BLaER1 treated with 17β-estradiol and CSF1 and Interleukin-3, amounts not matched to agents 10 nM and 100 nM (cell line): ENCODE results near the gene DOCK1.

Source experiments
- H3K27ac ChIP-seq, 11 experiments: shearing (Covaris generic); formaldehyde crosslinking; 2 replicates each; pipeline ENCODE4 v1.8.1; 2022
- H3K27me3 ChIP-seq, 11 experiments: shearing (Covaris generic); formaldehyde crosslinking; 2 replicates each; pipeline ENCODE4 v1.8.1; 2022
- H3K36me3 ChIP-seq, 11 experiments: shearing (Covaris generic); formaldehyde crosslinking; 2 replicates each; pipeline ENCODE4 v1.8.1; 2022
- H3K4me1 ChIP-seq, 10 experiments: shearing (Covaris generic); formaldehyde crosslinking; 2 replicates each; pipeline ENCODE4 v1.8.1; 2022
- H3K4me2 ChIP-seq, 11 experiments: shearing (Covaris generic); formaldehyde crosslinking; 2 replicates each; pipeline ENCODE4 v1.8.1; 2022
- H3K4me3 ChIP-seq, 10 experiments: shearing (Covaris generic); formaldehyde crosslinking; 2 replicates each; pipeline ENCODE4 v1.8.1; 2022
- H3K9ac ChIP-seq, 11 experiments: shearing (Covaris generic); formaldehyde crosslinking; 2 replicates each; pipeline ENCODE4 v1.8.1; 2022
- H3K9me3 ChIP-seq, 11 experiments: shearing (Covaris generic); formaldehyde crosslinking; replicated peaks in 1 of 11; 2 replicates each; pipeline ENCODE4 v1.8.1; 2022
- H4K20me1 ChIP-seq, 11 experiments: shearing (Covaris generic); formaldehyde crosslinking; 2 replicates each; pipeline ENCODE4 v1.8.1; 2022
- Cebpa-rat ChIP-seq, 11 experiments: shearing (Covaris generic); IDR thresholded peaks; 2 replicates each; pipeline ENCODE4 v1.8.1; 2022

The DOCK1 gene

DNA sequence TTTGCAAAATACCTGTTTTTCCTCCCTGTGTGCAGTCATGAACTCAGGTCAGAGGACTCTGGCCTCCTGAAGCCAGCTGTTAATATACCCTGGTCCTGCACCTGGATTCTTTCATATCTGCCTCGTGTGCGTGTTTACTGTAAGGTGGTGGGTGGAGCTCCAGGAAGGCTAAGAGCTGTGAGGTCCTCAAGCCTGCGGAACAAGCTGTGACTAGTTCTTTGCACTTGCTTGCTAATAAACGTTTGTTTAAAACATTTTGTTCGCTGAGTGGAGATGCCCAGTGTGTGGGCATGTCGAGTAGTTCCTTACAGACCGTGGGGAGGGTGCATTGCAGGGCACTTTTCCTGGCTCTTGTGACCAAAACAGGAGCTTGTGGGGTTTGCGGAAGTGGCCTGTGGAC is 139.0 kb downstream of the DOCK1 start:
- H4K20me1 ChIP-seq: no peaks in the 10 kb centered on the region
- H3K27ac ChIP-seq: no peak overlapping the region
- no peak for TF ChIP-seq Cebpa-rat (IDR thresholded peaks at IDR 0.05)
- no peak overlapping the region for H3K9ac ChIP-seq
- H3K4me2 ChIP-seq: no peak overlapping the region
- H3K27me3 ChIP-seq: no peaks in the 10 kb centered on the region
- H3K4me3 ChIP-seq: no peak overlapping the region
- H3K36me3 ChIP-seq: no peaks in the 10 kb centered on the region
- no peaks in the 10 kb centered on the region for H3K9me3 ChIP-seq
- no peaks in the 10 kb centered on the region for H3K4me1 ChIP-seq

DNA sequence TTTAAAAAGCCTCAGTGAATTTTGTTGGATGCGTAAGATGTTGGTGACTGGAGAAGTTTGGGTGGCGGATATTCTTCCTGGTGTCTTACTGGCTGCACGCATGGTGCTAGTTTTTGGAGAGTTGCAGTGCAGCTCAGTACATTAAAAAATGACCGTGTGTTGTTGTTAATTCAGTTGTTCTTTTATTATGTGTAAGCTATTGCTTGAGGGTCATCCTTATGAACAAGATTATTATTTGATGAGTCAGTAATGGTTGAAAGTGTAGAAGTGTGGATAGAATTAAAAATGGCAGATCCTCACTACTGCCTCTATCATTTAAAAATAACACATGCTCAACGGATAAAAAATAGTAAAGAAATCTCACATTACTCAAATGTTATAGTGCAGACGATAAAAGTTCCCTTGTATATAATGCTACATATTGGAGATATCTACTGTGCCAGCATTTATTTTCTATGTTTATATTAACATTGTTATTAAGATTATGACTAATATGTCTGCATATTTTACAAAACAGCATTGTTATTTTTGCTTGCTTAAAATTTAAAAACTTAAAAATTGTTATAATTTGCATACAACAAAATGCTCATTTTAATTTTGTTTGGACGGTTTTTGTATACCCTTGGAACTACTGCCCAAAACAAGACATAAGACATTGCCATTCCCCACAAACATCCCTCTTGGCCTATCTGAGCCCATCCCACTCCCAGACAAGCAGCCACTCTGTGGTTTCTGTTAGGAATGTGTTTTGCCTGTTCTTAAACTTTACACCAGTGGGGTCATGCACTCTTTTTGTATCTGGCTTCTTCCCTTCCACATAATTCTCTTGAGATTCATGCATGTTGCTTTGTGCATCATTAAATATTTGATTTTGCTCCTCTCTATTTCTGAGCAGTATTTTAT is 142.0 kb downstream of the DOCK1 start:
- Histone ChIP-seq H3K36me3 (no peaks in the 10 kb centered on the region), H3K4me1 (no peaks in the 10 kb centered on the region), H4K20me1 (no peaks in the 10 kb centered on the region), H3K9me3 (no peaks in the 10 kb centered on the region), H3K27ac (no peak overlapping the region), H3K9ac (no peak overlapping the region), H3K4me2 (no peak overlapping the region), H3K27me3 (no peaks in the 10 kb centered on the region), H3K4me3 (no peak overlapping the region)
- no peak for TF ChIP-seq Cebpa-rat (IDR thresholded peaks at IDR 0.05)

DNA sequence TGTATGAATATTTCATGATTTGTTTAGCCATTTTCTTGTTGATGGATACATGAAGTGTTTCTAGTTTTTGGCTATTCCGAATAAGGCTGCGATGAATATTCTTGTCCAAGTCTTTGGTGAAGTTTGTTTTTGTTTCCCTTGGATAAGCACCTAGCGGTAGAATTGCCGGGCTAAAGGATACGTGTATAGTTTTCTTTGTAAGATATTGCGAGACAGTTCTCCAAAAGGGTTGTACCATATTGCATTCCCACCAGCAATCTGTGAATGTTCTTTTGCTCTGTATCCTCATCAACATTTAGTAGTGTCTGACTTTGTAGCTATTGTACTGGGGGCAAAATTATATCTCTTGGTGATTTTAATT is 142.6 kb downstream of the DOCK1 start:
- no peaks in the 10 kb centered on the region for H4K20me1 ChIP-seq
- H3K4me2 ChIP-seq: no peak overlapping the region
- no peak overlapping the region for H3K27ac ChIP-seq
- no peaks in the 10 kb centered on the region for H3K4me1 ChIP-seq
- H3K9me3 ChIP-seq: no peaks in the 10 kb centered on the region
- no peak overlapping the region for H3K4me3 ChIP-seq
- no peaks in the 10 kb centered on the region for H3K36me3 ChIP-seq
- H3K27me3 ChIP-seq: no peaks in the 10 kb centered on the region
- no peak for TF ChIP-seq Cebpa-rat (IDR thresholded peaks at IDR 0.05)
- no peak overlapping the region for H3K9ac ChIP-seq

DNA sequence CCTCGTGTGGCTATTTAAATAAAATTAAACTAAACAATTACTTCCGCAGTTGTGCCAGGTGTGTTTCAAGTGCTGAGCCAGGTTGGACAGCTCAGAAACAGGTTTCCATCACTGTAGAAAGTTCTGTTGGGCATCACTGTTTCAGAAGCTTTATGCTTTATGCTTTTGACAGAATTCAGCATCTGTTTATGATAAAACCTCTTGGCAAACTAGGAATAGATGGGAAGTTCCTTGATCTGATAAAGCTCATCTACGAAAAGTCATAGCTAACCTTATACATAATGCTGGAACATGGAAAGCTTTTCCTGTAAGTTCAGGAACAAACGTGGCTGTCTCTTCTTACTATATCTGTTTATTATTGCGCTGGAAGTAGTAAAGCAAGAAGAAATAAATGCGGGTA is 143.4 kb downstream of the DOCK1 start:
- Histone ChIP-seq H3K4me2 (no peak overlapping the region), H3K27me3 (no peaks in the 10 kb centered on the region), H4K20me1 (no peaks in the 10 kb centered on the region), H3K4me3 (no peak overlapping the region), H3K9me3 (no peaks in the 10 kb centered on the region), H3K36me3 (no peaks in the 10 kb centered on the region), H3K27ac (no peak overlapping the region), H3K4me1 (peaks cover 0 to under 1% (median 0%) of the 10 kb centered on the region in 10 experiments; a peak in 2 of 20 replicates), H3K9ac (no peak overlapping the region)
- TF ChIP-seq Cebpa-rat (IDR thresholded peaks at IDR 0.05): no peak

DNA sequence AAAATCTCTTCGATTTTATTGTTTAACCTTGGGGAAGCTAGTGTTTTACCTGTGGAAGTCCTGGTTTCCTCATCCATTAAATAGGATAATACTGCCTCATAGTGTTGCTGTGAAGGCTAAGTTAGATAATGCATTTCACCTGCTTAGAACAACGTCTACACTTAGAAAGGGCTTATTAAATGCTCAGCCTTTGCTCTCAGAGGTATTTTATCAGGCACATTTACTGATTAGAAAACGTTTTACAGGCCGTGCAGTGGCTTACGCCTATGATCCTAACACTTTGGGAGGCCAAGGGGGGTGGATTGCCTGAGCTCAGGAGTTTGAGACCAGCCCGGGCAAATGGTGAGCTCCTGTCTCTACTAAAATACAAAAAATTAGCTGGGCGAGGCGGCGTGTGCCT is 146.8 kb downstream of the DOCK1 start:
- Histone ChIP-seq H3K4me3 (no peak overlapping the region), H3K36me3 (no peaks in the 10 kb centered on the region), H3K27ac (no peak overlapping the region)

DNA sequence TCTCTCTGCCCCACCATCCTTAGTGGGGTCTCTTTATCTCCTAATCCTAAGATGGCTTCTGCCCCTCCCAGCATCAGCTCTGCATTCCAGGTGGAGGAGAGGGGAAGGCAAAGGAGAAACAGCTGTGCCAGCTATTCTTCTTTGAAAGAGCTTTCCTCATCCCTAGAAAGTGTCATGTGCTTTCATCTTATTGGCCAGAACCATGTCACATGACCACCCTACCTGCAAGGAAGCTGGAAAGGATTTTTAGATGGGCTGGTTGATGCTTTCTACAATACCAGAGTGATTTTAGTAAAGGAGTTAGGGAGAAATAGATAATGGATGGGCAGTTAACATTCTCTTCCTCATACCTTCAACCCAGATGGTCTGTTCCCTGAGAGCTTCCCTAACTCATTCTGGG is 150.0 kb downstream of the DOCK1 start:
- H3K27me3 ChIP-seq: no peaks in the 10 kb centered on the region
- H3K36me3 ChIP-seq: no peaks in the 10 kb centered on the region
- no peak overlapping the region for H3K4me3 ChIP-seq
- no peak overlapping the region for H3K4me2 ChIP-seq
- peaks cover 0 to 9% (median 7%) of the 10 kb centered on the region in 10 experiments; a peak in 11 of 20 replicates for H3K4me1 ChIP-seq
- peaks cover 5 to 25% (median 11%) of the 10 kb centered on the region in 11 experiments; a peak in 17 of 22 replicates for H3K9me3 ChIP-seq
- no peak overlapping the region for H3K27ac ChIP-seq
- H3K9ac ChIP-seq: no peak overlapping the region
- no peaks in the 10 kb centered on the region for H4K20me1 ChIP-seq
- no peak for TF ChIP-seq Cebpa-rat (IDR thresholded peaks at IDR 0.05)

More for the DNA sequence above, 146.8 kb downstream of the DOCK1 start:
- H3K27me3 ChIP-seq: no peaks in the 10 kb centered on the region
- no peak for TF ChIP-seq Cebpa-rat (IDR thresholded peaks at IDR 0.05)
- no peaks in the 10 kb centered on the region for H4K20me1 ChIP-seq
- peaks cover 0 to 9% (median 7%) of the 10 kb centered on the region in 10 experiments; a peak in 11 of 20 replicates for H3K4me1 ChIP-seq
- H3K9me3 ChIP-seq: no peaks in the 10 kb centered on the region
- H3K9ac ChIP-seq: no peak overlapping the region
- H3K4me2 ChIP-seq: no peak overlapping the region

DNA sequence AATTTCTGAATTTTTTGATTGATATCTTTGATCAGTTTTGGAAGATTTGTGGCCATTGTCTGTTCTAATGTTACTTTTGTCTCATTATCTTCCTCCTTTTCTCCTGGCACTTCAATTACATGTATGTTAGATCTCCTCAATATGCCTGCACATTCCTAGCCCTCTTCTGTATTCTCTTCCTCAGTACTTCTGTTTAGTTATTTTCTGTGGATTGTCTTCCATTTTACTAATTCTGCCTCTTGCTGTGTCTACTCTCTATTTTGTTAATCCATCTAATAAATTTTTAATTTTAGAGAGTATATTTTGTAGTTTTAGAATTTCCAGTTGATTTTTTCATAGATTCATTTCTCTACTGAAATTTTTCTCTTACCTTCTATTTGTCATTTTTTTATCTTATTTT is 154.1 kb downstream of the DOCK1 start:
- Histone ChIP-seq H3K27me3 (no peaks in the 10 kb centered on the region), H3K9ac (no peak overlapping the region), H3K9me3 (peaks cover 5 to 25% (median 11%) of the 10 kb centered on the region in 11 experiments; a peak in 17 of 22 replicates), H4K20me1 (no peaks in the 10 kb centered on the region), H3K4me2 (no peak overlapping the region), H3K27ac (no peak overlapping the region), H3K4me3 (no peak overlapping the region), H3K36me3 (no peaks in the 10 kb centered on the region), H3K4me1 (peaks cover 0 to 21% (median 9%) of the 10 kb centered on the region in 10 experiments; a peak in 14 of 20 replicates)
- TF ChIP-seq Cebpa-rat (IDR thresholded peaks at IDR 0.05): no peak

DNA sequence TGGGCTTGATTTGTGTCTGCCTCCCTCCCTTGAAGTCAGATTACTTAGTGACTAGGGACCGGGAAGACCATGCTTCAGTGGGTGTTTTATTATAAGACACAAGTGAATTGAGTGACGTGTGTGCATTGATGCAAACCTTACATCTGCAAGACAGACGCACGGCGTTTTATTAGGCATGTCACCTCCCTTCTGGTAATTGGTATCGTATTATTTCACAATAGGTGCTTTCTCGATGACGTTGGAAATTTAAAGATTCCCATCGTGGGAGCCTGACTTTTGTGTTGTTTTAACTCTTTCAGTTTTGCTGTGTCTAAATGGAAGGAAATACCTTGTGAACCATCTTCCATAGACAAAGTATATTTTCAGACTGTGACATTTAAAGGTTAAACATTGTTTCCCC is 158.5 kb downstream of the DOCK1 start:
- no peaks in the 10 kb centered on the region for H3K36me3 ChIP-seq
- H3K27me3 ChIP-seq: no peaks in the 10 kb centered on the region

DNA sequence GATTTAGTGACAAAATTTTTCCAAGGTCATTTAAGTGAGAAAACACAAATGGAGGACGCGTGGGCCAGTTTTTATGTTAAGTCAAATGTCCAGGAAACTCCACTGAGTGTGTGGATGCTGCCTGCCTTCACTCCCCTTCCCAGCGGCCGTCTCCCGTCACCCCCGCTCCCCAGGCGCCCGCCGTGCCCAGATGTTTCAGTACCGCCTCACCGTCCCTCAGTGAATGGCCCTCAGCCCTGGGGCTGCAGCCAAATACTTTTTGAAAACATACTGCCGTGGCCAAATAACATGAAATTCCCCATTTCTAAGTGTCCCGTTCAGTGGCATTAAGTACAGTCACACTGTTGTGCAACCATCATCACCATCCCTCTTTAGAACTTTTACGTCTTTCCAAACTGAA is 159.2 kb downstream of the DOCK1 start:
- no peaks in the 10 kb centered on the region for H4K20me1 ChIP-seq
- H3K9ac ChIP-seq: no peak overlapping the region
- TF ChIP-seq Cebpa-rat (IDR thresholded peaks at IDR 0.05): no peak

More for the DNA sequence above, 158.5 kb downstream of the DOCK1 start:
- peak overlapping the region in 7 of 11 experiments; percentile 5 to 47 (median 29); a peak in 10 of 22 replicates for H3K4me2 ChIP-seq
- TF ChIP-seq Cebpa-rat (IDR thresholded peaks at IDR 0.05): peak in 2 of 11 experiments; percentile 20 to 52; a peak in 2 of 22 replicates
- H3K9ac ChIP-seq: no peak overlapping the region
- H3K4me1 ChIP-seq: peaks cover 0 to 40% (median 19%) of the 10 kb centered on the region in 10 experiments; a peak in 12 of 20 replicates
- H3K27ac ChIP-seq: no peak overlapping the region
- H4K20me1 ChIP-seq: no peaks in the 10 kb centered on the region
- H3K4me3 ChIP-seq: no peak overlapping the region
- peaks cover 4 to 14% (median 9%) of the 10 kb centered on the region in 11 experiments; a peak in 17 of 22 replicates for H3K9me3 ChIP-seq

More for the DNA sequence above, 159.2 kb downstream of the DOCK1 start:
- Histone ChIP-seq H3K9me3 (peaks cover 4 to 10% (median 7%) of the 10 kb centered on the region in 11 experiments; a peak in 13 of 22 replicates), H3K27me3 (no peaks in the 10 kb centered on the region), H3K4me1 (peaks cover 0 to 40% (median 19%) of the 10 kb centered on the region in 10 experiments; a peak in 12 of 20 replicates), H3K27ac (no peak overlapping the region), H3K4me3 (no peak overlapping the region), H3K36me3 (no peaks in the 10 kb centered on the region), H3K4me2 (peak overlapping the region in 1 of 11 experiments; percentile 41; a peak in 6 of 22 replicates)
